GM18868 (cell line): ENCODE measurements around the gene SESN1.
"Not testable (repeated sequence)": the region's sequence is repeated elsewhere in the genome, so short reads cannot be mapped to it uniquely, and the experiment has no call there.

Source experiments
- ATAC-seq: cut with Tn5 transposase; IDR thresholded peaks from one replicate; pipeline ENCODE4 v1.9.1; 2021; ENCODE audit warnings: mild to moderate bottlenecking, moderate library complexity; ENCODE audit not compliant: unreplicated experiment

SESN1 gene

DNA sequence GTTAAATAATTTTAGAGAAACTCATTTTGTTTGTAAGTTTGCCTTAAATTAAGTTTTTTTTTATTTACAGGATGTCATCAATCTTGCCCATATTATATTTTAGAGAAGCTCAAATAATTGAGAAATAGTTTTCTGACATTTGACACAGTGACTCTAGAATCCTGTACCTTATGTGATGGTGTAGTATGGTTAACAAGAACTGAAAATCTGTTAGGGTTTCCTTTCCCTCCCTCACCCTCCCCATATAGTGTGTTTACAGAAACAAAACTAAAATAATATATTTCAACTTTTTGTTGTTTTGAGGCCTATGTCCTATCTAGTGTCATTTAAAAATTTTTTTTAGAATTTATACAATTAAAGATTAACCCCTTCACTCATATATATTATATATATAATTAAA, 91.8 kb downstream of the SESN1 start:
- no peak for ATAC-seq

DNA sequence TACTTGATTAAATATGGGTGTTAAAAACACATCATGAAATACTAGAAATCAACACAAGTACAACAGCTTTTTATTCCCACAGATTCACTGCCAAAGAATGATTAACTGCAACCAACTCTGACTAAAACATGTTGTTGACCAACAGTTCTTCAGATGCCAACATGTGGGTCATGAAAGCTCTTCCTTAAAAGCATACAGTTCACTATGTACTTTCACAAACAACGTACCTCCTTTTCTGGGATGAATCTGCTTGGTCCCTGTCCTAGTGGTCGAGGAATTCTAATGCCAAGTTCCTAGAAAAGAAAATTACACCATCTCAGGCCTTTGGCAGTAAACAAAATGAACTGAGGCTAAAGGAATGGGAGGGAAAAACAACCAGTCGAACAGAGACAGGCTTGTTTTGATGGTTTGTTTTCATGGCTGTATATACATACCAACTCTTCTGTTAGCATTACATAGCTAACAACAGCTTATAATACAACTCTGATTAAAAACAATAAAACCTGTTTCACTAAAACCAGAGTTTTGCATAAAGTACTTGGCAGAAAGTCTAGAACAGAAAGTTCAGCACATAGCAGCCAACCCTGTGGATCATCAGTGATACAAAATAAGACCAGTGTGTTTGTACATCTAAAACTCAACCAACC, 92.5 kb downstream of the SESN1 start:
- ATAC-seq = no peak

DNA sequence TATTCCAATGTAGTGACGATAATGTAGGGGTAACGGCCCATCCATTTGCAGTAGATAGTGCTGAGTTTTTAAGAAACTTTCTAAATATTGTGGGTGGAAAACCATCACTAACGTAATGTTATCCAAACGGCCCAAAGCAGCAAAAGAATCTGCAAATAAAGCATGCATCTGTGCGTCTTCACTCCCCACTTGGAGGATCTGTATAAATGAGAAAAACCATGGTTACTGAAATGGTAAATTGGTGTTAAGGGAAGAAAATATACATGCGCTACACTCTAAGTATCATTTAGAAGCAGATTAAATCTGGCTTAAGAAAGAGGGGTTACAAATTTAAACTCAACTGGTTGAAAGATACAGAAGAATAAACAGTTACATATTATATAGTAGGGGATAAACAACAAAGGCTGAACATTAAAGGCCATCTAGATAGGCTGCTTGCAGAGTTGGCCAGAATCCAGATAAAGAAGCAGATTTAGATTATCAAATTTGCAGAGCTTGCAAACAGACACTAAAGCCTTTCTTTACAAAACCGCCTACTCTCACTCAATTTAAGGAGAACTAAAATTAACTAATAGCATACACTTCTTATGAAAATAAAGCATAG, 93.3 kb downstream of the SESN1 start:
- ATAC-seq = no peak

DNA sequence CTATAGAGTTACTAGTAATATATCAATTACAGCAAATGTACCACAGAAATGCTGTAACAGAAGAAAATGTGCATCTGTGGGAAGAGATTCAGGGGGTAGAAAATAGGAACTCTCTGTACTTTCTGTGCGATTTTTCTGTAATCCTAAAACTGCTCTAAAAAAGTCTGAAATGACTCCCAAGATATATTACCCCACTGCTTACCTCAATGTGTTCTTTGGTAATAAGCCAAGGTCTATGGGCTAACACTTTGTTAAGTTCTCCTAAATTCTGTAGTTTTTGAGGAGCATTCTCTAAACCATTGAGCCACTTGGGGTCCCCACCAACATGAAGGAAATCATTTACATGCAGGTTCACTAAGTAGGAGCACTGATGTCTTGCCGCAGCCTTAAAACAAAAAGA, 94.4 kb downstream of the SESN1 start:
- no peak for ATAC-seq

DNA sequence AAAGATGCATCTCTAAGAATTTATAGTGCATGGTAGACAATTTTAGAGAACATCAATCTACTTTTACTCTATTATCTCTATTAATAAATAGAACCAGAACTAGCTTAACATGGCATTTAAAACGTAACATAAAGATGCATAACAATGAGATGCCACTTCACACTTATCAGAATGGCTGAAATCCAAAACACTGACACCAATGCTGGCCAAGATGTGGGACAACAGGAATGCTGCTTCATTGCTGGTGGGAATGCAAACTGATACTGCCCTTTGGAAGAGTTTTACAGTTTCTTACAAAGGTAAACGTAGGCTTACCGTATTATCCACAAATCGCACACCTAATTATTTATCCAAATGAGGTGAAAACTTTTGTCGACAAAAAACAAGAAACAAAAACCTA, 95.2 kb downstream of the SESN1 start:
- no peak for ATAC-seq

DNA sequence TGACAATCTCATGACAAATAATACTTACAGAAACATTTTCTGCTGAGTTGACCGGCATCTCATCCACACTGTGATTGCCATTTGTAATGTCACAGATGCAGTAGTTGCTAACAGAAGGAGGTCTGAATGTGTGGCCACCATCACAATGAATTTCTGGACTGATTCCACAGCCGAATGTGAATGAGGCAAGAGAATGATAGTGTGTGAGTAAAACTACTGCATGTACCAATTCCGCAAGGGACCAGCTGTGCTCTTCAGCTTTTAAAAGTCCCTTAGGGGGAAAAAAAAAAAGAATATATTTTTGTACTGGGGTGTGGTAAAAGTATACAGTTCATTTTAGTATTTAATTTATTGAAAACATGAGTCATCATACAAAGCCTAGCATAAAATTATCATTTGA, 96.2 kb downstream of the SESN1 start:
- ATAC-seq = no peak

DNA sequence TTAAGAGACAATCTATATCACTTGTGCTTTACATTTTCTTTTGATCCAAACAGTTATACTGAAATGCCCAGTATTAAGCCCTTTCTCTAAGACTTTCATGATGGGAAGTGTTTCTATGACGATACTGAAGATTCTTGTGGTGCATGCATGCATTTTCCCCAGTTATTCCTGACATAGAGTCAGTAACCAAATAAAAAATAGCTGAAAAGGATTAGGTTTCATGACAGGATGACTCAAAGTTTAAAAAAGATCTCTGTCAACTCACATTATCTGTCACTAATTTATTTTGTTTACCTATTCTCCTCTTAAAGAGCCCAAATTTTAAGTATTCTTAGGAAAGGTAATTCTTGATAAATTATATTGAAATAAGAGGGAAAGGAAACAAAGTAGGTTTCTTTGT, 98.4 kb downstream of the SESN1 start:
- ATAC-seq = no peak

DNA sequence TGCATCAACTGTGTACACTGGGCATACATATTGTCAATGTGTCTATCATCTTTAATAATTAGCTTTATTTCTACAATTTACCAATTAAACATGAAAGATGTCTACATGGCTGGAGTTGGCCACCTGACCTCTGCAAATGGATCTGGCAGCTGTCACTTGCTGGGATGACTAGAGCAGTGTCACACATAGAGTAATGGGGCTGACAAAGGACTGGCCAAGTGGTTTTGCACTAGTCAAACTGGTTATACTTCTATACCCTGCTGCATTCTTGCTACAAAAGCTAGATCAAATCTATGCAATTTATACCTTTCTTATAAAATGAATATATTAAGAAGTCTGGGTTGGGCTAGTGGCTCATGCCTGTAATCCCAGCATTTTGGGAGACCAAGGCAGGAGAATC, 99.3 kb downstream of the SESN1 start:
- ATAC-seq = no peak

DNA sequence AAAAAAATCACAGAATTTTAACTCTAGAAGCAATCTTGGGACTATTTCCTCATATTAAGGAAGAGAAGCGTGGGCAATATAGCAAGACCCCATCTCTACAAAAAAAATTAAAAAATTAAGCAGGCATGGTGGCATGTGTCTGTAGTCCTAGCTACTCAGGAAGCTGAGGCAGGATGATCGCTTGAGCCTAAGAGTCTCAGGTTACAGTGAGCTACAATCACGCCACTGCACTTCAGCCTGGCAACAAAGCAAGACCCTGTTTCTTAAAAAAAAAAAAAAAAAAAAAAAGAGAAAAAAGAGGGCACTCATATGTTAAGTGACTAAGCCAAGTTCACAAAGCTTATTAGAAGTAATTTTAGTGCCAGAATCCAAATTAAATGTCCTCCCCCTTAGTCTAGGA, 100.8 kb downstream of the SESN1 start:
- no peak for ATAC-seq

DNA sequence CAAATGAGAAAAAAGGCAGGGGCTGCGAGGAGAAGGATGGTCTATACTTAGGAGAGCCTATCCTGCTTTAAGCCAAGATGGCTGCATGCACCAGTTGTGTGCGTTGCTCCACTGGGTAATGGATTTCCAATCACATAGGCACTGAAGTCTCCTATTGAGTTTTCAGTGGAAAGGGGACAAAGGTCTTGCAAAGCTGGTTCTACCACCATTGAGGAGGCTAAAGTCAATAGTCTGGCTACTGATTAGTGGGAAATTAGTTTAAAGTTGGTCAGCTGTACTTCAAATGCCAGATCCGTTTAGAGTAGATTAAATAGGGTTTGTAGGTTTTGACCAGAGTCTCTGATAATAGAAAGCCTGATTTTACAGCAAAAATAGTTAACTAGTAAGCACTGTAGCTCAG, 104.9 kb downstream of the SESN1 start:
- ATAC-seq = no peak

DNA sequence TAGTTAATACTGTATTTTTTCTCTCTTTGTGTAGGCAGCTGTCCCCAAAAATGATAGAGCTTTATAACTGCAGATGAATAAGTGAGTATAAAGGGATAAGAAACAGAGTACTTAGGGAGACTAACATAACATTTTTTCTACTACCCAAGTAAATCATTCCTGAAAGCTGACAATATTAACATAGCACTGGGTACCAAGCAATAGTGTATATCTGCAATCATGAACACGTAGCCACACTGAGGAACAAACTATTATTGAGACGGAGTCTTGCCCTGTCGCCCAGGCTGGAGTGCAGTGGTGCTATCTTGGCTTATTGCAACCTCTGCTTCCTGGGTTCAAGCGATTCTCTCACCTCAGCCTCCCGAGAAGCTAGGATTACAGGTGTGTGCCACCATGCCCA, 105.9 kb downstream of the SESN1 start:
- ATAC-seq = no peak

DNA sequence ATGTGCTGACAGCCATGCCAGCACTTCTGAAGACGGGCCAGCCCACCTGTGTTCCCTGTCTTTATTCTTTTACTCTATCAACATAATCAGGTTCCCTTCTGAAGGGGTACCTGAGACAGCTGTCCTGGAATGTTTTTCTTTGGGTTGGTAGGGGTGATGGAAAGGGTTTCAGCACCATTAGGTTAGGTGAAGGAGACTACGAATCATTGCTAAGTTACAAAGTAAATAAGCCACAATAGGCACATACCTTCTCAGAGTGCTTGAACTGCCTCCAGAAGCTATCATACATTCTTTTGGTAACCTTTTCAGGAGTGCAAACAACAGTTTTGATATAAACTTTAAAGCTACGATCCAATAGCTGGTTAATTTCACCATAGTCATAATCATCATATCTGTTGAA, 106.3 kb downstream of the SESN1 start:
- ATAC-seq = no peak

DNA sequence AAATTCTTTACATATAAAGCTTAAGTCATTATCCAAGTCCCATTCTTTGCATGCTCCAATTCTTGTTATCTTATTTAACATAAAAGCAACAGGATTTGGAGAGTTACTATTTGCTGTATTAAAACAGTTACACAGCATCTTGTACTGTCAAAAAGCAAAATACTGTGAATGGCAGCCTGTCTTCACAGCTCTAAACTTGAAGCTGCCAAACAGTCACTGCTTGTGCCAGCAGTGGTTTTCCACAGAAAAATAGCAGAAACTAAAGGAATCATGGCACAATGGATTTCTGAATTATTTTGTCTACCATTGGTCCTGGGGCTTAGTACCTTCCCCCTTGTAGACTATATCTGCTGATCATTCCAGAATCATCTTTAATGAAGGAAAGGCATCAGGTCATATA, 107.5 kb downstream of the SESN1 start:
- no peak for ATAC-seq

DNA sequence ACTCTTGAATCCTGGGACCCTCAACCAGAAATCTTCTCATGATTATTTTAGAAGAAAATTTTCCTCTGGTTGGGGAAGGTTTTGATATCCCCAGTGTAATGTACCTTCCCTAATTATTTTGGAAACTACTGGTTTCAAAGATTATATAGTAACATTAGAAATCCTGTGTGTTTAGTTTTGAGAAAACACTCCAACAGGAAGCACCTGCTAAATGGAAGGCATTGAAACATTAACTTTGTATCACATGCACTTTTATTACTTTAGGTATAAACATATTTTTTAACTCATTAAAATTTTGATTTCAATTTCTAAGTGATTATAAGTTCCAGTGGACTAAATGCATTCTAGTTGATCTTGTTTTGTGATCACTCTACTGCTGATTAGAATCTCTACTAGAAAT, 109.3 kb downstream of the SESN1 start:
- no peak for ATAC-seq

DNA sequence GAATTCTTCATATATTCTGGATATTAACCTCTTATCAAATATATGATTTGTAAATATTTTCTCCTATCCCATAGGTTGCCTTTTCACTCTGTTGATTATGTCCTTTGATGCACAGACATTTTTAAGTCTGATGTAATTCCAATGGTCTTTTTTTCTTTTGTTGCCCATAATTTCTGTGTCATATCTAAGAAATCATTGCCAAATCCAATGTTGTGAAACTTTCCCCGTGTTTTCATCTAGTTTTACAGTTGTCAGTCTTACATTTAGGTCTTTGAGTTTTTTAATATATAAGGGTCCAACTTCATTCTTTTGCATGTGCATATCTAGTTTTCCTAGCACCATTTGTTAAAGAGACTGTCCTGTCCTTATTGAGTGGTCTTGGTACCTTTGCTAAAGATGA, 111.5 kb downstream of the SESN1 start:
- ATAC-seq = no peak

DNA sequence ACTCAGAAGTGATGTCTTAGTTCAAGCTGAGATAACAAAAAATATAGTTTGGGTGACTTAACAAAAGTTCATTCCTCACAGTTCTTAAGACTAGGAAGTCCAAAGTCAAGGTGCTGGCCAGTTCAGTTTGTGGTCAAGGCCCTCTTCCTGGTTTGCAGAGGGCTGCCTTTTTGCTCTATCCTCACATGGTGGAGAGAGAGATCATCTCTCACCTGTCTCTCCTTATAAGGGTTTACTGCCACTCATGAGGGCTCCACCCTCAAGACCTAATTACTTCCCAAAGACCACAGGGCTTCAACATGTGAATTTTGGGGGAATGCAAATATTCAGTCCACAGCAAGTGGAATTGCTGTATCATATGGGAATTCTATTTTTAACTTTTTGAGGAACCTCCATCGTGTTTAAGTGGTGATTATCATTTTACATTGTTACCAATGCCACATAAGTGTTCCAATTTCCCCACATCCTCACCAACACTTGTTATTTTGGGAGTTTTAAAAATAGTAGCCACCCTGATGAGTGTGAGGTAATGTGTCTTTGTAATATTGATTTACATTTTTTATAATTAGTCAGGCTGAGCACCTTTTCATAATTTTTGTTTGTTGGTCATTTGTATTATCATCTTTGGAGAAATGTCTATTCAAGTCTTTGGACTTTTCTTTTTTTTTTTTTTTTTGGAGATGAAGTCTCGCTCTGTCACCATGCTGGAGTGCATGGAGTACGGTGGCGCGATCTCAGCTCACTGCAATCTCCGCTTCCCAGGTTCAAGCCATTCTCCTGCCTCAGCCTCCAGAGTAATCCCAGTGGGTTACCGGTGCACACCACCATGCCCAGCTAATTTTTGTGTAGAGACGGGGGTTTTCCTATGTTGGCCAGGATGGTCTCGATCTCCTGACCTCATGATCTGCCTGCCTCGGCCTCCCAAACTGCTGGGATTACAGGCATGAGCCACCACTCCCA, 112.2 kb downstream of the SESN1 start:
- ATAC-seq = no peak

DNA sequence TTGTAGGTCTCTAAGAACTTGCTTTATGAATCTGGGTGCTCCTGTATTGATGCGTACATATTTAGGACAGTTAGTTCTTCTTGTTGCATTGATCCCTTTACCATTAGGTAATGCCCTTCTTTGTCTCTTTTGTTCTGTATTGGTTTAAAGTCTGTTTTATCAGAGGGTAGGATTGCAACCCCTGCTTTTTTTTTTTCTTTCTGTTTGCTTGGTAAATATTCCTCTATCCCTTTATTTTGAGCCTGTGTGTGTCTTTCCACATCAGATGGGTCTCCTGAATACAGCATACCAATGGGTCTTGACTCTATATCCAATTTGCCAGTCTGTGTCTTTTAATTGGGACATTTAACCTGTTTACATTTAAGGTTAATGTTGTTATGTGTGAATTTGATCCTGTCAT, 116.0 kb downstream of the SESN1 start:
- ATAC-seq = not testable (repeated sequence)

DNA sequence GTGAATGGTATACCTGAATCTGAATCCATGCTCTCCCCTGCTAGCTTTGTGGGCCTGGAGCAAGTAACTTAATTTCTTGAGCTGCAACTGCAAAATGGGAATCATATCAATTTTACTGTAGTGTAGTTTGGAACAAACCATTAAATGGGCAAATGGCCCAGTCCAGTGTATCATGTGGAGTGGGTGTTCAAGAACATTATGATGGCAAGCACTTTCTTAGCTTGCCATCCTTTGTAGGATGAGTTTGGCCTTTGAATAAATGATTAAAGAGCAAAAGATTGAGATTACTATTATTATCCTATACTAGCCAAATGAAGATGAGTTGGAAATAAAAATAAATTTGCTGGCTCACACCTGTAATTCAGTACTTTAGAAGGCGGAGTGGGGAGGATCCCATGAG, 120.4 kb downstream of the SESN1 start:
- no peak for ATAC-seq

DNA sequence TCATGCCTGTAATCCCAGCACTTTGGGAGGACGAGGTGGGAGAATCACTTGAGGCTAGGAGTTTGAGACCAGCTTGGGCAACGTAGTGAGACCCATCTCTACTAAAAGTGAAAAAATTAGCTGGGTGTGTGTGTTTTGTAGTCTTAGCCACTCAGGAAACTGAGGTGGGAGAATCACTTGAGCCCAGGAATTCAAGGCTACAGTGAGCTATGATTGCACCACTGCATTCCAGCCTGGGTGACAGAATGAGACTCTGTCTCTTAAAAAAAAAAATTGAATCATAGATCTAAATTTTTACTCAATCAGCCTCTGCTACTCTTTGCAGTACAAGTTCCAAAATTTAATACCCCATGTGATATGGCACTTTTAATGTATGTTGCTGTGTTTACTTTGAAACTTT, 124.9 kb downstream of the SESN1 start:
- no peak for ATAC-seq

DNA sequence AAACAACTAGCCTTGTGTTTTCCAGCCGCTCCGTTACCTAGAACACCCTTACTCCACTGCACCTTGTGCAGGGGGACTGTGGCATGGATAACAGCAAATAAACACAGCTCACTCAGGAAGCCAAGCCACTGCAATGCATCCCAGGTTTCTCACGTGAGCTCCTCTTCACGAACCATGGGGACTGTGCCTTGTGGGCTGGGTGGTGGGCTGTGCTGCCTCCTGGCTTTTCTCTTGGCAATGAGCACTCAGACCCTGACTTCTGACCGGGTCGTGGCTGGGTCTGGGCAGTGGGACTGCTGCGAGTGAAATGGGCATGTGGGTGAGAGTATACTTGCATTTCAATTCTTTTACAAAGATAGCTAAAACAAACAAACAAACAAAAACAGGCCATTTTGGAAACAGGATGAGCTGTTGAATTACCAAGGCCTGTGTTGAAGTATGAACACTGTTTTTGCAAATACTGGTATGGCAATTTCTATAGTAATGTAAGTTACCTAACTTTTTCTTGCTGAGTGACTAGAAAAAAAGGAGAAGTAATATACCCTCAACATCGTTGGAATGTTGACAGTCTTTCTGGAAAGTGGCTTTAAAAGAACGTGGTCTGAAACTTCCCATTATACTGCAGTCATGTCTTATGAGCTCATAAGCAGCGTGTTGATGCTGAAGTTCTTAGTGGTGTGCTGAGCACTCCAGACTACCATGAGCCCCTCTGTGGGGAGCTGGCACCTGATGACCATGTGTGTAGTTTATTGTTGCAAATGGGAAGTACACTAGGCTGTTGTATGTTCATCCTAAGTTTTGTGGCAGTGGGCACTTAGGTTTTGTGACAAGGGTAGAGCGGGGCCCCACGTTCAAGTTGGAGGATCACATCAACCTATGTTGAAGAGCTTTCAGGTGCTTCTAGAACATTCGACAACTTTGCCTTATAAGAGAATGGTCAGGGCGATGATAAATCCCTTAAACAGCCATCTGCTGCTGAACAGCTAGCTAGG, 126.0 kb downstream of the SESN1 start:
- ATAC-seq = no peak
